GM20000 (cell line): ENCODE results near the gene IPPK.
"Not testable (repeated sequence)": the region's sequence is repeated elsewhere in the genome, so short reads cannot be mapped to it uniquely, and the experiment has no call there.

Experiments used
- DNase-seq: peaks from one replicate; pipeline ENCODE4 v3.0.0; 2012; ENCODE audit warnings: low spot score
- CTCF ChIP-seq: IDR thresholded peaks from 2 replicates; pipeline ENCODE4 v1.5.1; 2012; ENCODE audit warnings: mild to moderate bottlenecking, control low read depth; ENCODE audit errors: extremely low read depth, missing control alignments

The IPPK gene

DNA sequence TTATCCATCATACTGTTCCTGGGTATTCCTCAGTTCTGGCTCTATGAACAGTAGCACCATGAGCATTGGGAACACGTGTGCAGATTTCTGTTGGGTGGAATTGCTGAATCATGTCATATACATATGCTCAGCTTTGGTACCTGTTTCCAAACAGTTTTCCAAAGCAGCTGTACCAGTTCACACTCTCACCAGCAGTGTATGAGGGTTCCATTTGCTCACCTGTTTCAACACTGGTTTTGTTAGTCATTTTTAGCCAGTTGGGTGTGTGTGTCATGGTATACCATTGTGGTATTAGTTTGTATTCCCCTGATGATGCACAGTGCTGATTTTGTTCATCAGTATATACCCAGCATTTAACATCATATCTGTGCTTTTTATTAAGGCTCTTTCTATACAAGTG, 77.4 kb downstream of the IPPK start:
- TF ChIP-seq CTCF: no peak
- DNase-seq: no peak

DNA sequence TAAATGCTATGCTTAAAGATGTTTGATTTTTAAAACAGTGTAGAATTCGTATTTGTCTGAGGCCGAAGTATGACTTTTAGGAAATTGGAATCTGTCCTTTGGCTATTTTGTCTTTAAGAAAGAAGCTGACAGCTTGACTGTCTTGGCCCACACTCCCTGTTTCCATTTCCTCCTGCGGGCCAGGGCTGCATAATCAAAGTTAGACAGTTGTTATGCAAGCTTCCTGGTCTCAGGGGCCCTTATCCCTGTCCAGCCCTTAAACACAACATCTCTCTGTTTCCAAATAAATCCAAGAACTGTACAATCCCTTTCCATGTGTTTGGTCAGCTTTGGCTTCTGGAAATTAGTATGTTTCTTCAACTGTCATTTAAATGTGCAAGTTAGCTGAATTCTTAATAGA, 79.6 kb downstream of the IPPK start:
- DNase-seq: no peak
- no peak for TF ChIP-seq CTCF

- no peak for DNase-seq
- TF ChIP-seq CTCF: no peak
Measured at GRCh38 chr9:92589923-92590322, 80.0 kb downstream of the IPPK start.

DNA sequence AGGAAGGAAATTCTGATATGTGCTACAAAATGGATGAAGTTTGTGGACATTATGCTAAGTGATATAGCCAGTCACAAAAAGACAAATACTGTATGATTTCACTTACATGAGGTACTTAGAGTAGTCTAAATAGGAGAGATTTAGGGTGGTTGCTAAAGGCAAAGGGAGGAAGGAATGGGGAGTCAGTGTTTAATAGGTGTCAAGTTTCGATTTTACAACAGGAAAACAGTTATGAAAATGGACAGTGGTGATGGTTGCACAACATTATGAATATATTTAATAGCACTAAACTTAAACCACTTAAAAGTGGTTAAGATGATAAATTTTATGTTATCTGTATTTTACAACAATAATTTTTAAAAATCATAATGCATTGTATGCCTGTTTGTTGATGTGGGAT, 93.8 kb downstream of the IPPK start:
- DNase-seq: no peak
- no peak for TF ChIP-seq CTCF

GRCh38 chr9:92573612-92574011, 96.3 kb downstream of the IPPK start:
- not testable (repeated sequence) for DNase-seq

DNA sequence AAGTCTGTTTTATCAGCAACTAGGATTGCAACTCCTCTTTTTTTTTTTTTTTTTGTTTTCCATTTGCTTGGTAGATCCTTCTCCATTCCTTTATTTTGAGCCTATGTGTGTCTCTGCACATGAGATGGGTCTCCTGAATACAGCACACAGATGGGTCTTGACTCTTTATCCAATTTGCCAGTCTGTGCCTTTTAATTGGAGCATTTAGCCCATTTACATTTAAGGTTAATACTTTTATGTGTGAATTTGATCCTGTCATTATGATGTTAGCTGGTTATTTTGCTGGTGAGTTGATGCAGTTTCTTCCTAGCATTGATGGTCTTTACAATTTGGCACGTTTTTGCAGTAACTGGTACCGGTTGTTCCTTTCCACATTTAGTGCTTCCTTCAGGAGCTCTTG, 98.1 kb downstream of the IPPK start:
- DNase-seq: not testable (repeated sequence)

DNA sequence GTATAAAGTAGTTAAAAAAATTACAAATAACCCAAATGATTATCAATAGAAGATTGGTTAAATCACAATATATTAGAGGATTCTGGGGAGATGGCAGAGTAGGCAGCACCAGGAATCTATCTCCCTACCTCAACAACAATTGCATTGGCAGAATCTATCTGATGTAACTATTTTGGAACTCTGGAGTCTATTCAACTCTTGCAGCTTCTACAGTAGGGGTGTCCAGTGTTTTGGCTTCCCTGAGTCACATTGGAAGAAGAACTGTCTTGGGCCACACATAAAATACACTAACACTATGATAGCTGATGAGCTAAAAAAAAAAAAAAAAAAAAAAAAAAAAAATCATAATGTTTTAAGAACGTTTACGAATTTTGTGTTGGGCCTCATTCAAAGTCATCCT, 104.9 kb downstream of the IPPK start:
- TF ChIP-seq CTCF: no peak
- no peak for DNase-seq

GRCh38 chr9:92564504-92564903, 105.4 kb downstream of the IPPK start:
- no peak for TF ChIP-seq CTCF
- DNase-seq: no peak
